Measurements from ENCODE around the gene RASL11B. TPM values are rescaled to one million over a fixed set of nuclear protein-coding genes. Genes with fewer than 3 reads are reported as not detected.

The RASL11B gene
- total and polyA plus RNA-seq, 10 of the 15 experiments (the other 5 are each of a cell fraction or from before 2014, with no cell fraction given) = 0.06 to 0.45 (median 0.08) TPM; not detected in 5

DNA sequence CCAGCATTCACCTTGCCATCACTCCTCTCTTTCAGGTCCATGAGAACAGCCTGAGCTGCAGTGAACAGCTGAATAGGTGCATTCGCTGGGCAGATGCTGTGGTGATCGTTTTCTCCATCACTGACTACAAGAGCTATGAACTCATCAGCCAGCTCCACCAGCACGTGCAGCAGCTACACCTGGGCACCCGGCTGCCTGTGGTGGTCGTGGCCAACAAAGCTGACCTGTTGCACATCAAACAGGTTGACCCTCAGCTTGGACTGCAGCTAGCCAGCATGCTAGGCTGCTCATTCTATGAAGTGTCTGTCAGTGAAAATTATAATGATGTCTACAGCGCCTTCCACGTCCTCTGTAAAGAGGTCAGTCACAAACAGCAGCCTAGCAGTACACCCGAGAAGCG is 3.2 kb downstream of the RASL11B start (continued):
- TF ChIP-seq, protein P1, sequence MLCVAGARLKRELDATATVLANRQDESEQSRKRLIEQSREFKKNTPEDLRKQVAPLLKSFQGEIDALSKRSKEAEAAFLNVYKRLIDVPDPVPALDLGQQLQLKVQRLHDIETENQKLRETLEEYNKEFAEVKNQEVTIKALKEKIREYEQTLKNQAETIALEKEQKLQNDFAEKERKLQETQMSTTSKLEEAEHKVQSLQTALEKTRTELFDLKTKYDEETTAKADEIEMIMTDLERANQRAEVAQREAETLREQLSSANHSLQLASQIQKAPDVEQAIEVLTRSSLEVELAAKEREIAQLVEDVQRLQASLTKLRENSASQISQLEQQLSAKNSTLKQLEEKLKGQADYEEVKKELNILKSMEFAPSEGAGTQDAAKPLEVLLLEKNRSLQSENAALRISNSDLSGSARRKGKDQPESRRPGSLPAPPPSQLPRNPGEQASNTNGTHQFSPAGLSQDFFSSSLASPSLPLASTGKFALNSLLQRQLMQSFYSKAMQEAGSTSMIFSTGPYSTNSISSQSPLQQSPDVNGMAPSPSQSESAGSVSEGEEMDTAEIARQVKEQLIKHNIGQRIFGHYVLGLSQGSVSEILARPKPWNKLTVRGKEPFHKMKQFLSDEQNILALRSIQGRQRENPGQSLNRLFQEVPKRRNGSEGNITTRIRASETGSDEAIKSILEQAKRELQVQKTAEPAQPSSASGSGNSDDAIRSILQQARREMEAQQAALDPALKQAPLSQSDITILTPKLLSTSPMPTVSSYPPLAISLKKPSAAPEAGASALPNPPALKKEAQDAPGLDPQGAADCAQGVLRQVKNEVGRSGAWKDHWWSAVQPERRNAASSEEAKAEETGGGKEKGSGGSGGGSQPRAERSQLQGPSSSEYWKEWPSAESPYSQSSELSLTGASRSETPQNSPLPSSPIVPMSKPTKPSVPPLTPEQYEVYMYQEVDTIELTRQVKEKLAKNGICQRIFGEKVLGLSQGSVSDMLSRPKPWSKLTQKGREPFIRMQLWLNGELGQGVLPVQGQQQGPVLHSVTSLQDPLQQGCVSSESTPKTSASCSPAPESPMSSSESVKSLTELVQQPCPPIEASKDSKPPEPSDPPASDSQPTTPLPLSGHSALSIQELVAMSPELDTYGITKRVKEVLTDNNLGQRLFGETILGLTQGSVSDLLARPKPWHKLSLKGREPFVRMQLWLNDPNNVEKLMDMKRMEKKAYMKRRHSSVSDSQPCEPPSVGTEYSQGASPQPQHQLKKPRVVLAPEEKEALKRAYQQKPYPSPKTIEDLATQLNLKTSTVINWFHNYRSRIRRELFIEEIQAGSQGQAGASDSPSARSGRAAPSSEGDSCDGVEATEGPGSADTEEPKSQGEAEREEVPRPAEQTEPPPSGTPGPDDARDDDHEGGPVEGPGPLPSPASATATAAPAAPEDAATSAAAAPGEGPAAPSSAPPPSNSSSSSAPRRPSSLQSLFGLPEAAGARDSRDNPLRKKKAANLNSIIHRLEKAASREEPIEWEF (IDR thresholded peaks at IDR 0.05; ENCODE audit: insufficient replicate concordance, low read depth, low read length) = no peak
- no peak for TF ChIP-seq BHLHE40 (IDR thresholded peaks at IDR 0.05; ENCODE audit: borderline replicate concordance in 1 of 2, low read depth in 2 of 2, low read length in 1 of 2)
- no peak for TF ChIP-seq NBN (IDR thresholded peaks at IDR 0.05)
- TF ChIP-seq ZBED1 (IDR thresholded peaks at IDR 0.05; ENCODE audit: borderline replicate concordance) = no peak
- no peak for TF ChIP-seq NR2C2 (IDR thresholded peaks at IDR 0.05; ENCODE audit: borderline replicate concordance, control insufficient read depth, insufficient read length, low read depth)
- no peak for TF ChIP-seq SUZ12 (IDR thresholded peaks at IDR 0.05; ENCODE audit: unreplicated experiment)
- no peak for TF ChIP-seq E2F8 (IDR thresholded peaks at IDR 0.05; ENCODE audit: low read depth, partially characterized antibody)
- no peak for TF ChIP-seq ZNF384 (IDR thresholded peaks at IDR 0.05; ENCODE audit: borderline replicate concordance, low read depth, low read length)
- TF ChIP-seq, protein P2, sequence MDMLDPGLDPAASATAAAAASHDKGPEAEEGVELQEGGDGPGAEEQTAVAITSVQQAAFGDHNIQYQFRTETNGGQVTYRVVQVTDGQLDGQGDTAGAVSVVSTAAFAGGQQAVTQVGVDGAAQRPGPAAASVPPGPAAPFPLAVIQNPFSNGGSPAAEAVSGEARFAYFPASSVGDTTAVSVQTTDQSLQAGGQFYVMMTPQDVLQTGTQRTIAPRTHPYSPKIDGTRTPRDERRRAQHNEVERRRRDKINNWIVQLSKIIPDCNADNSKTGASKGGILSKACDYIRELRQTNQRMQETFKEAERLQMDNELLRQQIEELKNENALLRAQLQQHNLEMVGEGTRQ (IDR thresholded peaks at IDR 0.05; ENCODE audit: borderline replicate concordance, low read depth, low read length) = no peak
- no peak for TF ChIP-seq YY1 (IDR thresholded peaks at IDR 0.05; ENCODE audit: low read depth, low read length)
- no peak for TF ChIP-seq CREM (IDR thresholded peaks at IDR 0.05; ENCODE audit: low read depth)
- TF ChIP-seq YBX1 (IDR thresholded peaks at IDR 0.05) = no peak
